PC-3 (cell line): ENCODE results near the gene GALNTL6. TPM values are rescaled to one million over a fixed set of nuclear protein-coding genes. Genes with fewer than 3 reads are reported as not detected.
"Not testable (repeated sequence)": the region's sequence is repeated elsewhere in the genome, so short reads cannot be mapped to it uniquely, and the experiment has no call there.

Experiments
- ATAC-seq: fragments of 200-7000 bp; cut with Tn5 transposase; 2 replicates; pipeline ENCODE4 v1.9.1; 2020; ENCODE audit warnings: mild to moderate bottlenecking, moderate library complexity
- BruUV-seq: library from RNA; stranded (reverse); fragments of 400-500 nt; replicated peaks from 2 replicates; lab custom pipeline; 2021; lab: Mats Ljungman, UMichigan
- CTCF ChIA-PET: fragments of 300-600 bp; sonication (Branson Sonifier 250); formaldehyde crosslinking; loops from one replicate; lab custom pipeline; 2022; ENCODE audit warnings: antibody characterized with exemption; lab: Charles Lee
- POLR2A ChIA-PET: fragments of 300-600 bp; sonication (Branson Sonifier 250); formaldehyde crosslinking; loops from one replicate; lab custom pipeline; 2022; ENCODE audit warnings: antibody characterized with exemption; ENCODE audit not compliant: unreplicated experiment; lab: Charles Lee
- DNase-seq: peaks from one replicate; pipeline ENCODE4 v3.0.0-alpha.2; 2015
- H2AFZ ChIP-seq: fragments of 300-600 bp; sonication (generic); 2 replicates; pipeline ENCODE4 v1.6.0; 2016; ENCODE audit warnings: antibody characterized with exemption, low read length
- H3F3A ChIP-seq: fragments of 300-600 bp; sonication (generic); one replicate; pipeline ENCODE4 v1.6.0; 2017; ENCODE audit warnings: antibody characterized with exemption, low read length, control low read depth, mild to moderate bottlenecking; ENCODE audit not compliant: unreplicated experiment
- H3K27ac ChIP-seq: fragments of 300-600 bp; sonication (generic); 2 replicates; pipeline ENCODE4 v1.5.1; 2016; ENCODE audit warnings: mild to moderate bottlenecking, low read length
- H3K27me3 ChIP-seq: fragments of 300-600 bp; sonication (generic); 2 replicates; pipeline ENCODE4 v1.6.1; 2016; ENCODE audit warnings: low read length, mixed read lengths
- H3K36me3 ChIP-seq: fragments of 300-600 bp; sonication (generic); 2 replicates; pipeline ENCODE4 v1.6.1; 2016; ENCODE audit warnings: low read depth, mixed run types, low read length, mixed read lengths
- H3K4me1 ChIP-seq: fragments of 300-600 bp; sonication (generic); 2 replicates; pipeline ENCODE4 v1.5.1; 2016; ENCODE audit warnings: low read length; ENCODE audit not compliant: insufficient read depth
- H3K4me2 ChIP-seq: fragments of 300-600 bp; sonication (generic); 2 replicates; pipeline ENCODE4 v1.6.0; 2016; ENCODE audit warnings: low read length
- H3K4me3 ChIP-seq: fragments of 300-600 bp; sonication (generic); 2 replicates; pipeline ENCODE4 v1.5.1; 2016; ENCODE audit warnings: mild to moderate bottlenecking, low read length, mixed read lengths
- H3K79me2 ChIP-seq: fragments of 300-600 bp; sonication (generic); 2 replicates; pipeline ENCODE4 v1.6.1; 2017; ENCODE audit warnings: low read length, mixed read lengths
- H3K9ac ChIP-seq: fragments of 300-600 bp; sonication (generic); 2 replicates; pipeline ENCODE4 v1.6.0; 2016; ENCODE audit warnings: mild to moderate bottlenecking, low read length
- H3K9me2 ChIP-seq: fragments of 300-600 bp; sonication (generic); replicated peaks from 2 replicates; pipeline ENCODE4 v1.6.1; 2016; ENCODE audit warnings: mixed run types, low read length, mixed read lengths
- H3K9me3 ChIP-seq: fragments of 300-600 bp; sonication (generic); 2 replicates; pipeline ENCODE4 v1.6.1; 2016; ENCODE audit warnings: low read length, mixed read lengths
- H4K20me1 ChIP-seq: fragments of 300-600 bp; sonication (generic); 2 replicates; pipeline ENCODE4 v1.6.1; 2016; ENCODE audit warnings: low read length, mixed read lengths
- CTCF ChIP-seq: fragments of 300-600 bp; sonication (generic); conservative IDR thresholded peaks from 2 replicates; pipeline ENCODE4 v1.5.1; 2017; ENCODE audit warnings: antibody characterized with exemption, low read depth, mild to moderate bottlenecking, low read length
- EZH2 ChIP-seq: fragments of 300-600 bp; sonication (generic); IDR thresholded peaks from one replicate; pipeline ENCODE4 v1.6.1; 2017; ENCODE audit warnings: antibody characterized with exemption, mild to moderate bottlenecking, low read length; ENCODE audit not compliant: unreplicated experiment
- EZH2phosphoT487 ChIP-seq: fragments of 300-600 bp; sonication (generic); IDR thresholded peaks from 2 replicates; pipeline ENCODE4 v1.6.1; 2018; ENCODE audit warnings: mild to moderate bottlenecking, antibody characterized with exemption, low read length, borderline replicate concordance
- intact Hi-C: fragments of 100-400 bp; cut with micrococcal nuclease; formaldehyde crosslinking; loops from 2 replicates; pipeline ENCODE4 v1.9.0; 2023
- total RNA-seq: library from RNA; depleted of rRNA; stranded (reverse); fragments of >200 nt; gene quantifications from 2 replicates; pipeline ENCODE4 v1.2.3, GENCODE V29; 2014

GALNTL6 gene
- total RNA-seq, 1 experiment from 2014 or later = not detected

- peak; percentile 42 for DNase-seq
- POLR2A ChIA-PET = no interaction called here
- H3K27ac ChIP-seq = no peak overlapping the region
- H3K9ac ChIP-seq = no peak overlapping the region
- H3K4me3 ChIP-seq = no peak overlapping the region
- no peaks in the 10 kb centered on the region for H3K79me2 ChIP-seq
- H3K27me3 ChIP-seq = no peaks in the 10 kb centered on the region
- H3K36me3 ChIP-seq = no peaks in the 10 kb centered on the region
- intact Hi-C loops = no loop called here
- H3K4me1 ChIP-seq = peaks cover 11% of the 10 kb centered on the region
- H3K9me2 ChIP-seq = no peaks in the 10 kb centered on the region
- H3F3A ChIP-seq = no peaks in the 10 kb centered on the region
- no peaks in the 10 kb centered on the region for H4K20me1 ChIP-seq
- TF ChIP-seq EZH2 = no peak
- no peak for TF ChIP-seq EZH2phosphoT487
- TF ChIP-seq CTCF = no peak
- 0 out of 2 replicates have a peak overlapping the region, but pooled peaks have one; percentile 11 for H3K4me2 ChIP-seq
- CTCF ChIA-PET = no interaction called here
- no TSS peak for BruUV-seq
- H3K9me3 ChIP-seq = no peaks in the 10 kb centered on the region
- H2AFZ ChIP-seq = no peak overlapping the region
- peak; percentile 42; the same call in 1 of the 2 replicates for ATAC-seq
Observed at GRCh38 chr4:172953896-172954568, 1140.8 kb downstream of the GALNTL6 start.

- H3K4me2 ChIP-seq, H3F3A ChIP-seq, DNase-seq, intact Hi-C loops, H4K20me1 ChIP-seq, H3K27me3 ChIP-seq, POLR2A ChIA-PET, H3K4me3 ChIP-seq, ATAC-seq, H3K9ac ChIP-seq, H3K27ac ChIP-seq, H2AFZ ChIP-seq, H3K36me3 ChIP-seq, H3K79me2 ChIP-seq, H3K9me3 ChIP-seq, BruUV-seq, H3K9me2 ChIP-seq, CTCF ChIA-PET: not testable (repeated sequence)
- H3K4me1 ChIP-seq = peaks cover 11% of the 10 kb centered on the region
Observed at GRCh38 chr4:172956340-172956739, 1143.1 kb downstream of the GALNTL6 start.

- H3K4me3 ChIP-seq = no peak overlapping the region
- H3K79me2 ChIP-seq = no peaks in the 10 kb centered on the region
- DNase-seq = no peak
- ATAC-seq = no peak
- CTCF ChIA-PET = no interaction called here
- TF ChIP-seq EZH2 (no peak), CTCF (no peak)
- intact Hi-C loops = no loop called here
- no peak overlapping the region for H3K27ac ChIP-seq
- H3K9me3 ChIP-seq = no peaks in the 10 kb centered on the region
- H4K20me1 ChIP-seq = no peaks in the 10 kb centered on the region
- BruUV-seq = no TSS peak
- no peak overlapping the region for H2AFZ ChIP-seq
- H3K9me2 ChIP-seq = no peaks in the 10 kb centered on the region
- H3K4me1 ChIP-seq = peaks cover 14% of the 10 kb centered on the region
- H3F3A ChIP-seq = no peaks in the 10 kb centered on the region
- H3K27me3 ChIP-seq = no peaks in the 10 kb centered on the region
- H3K36me3 ChIP-seq = no peaks in the 10 kb centered on the region
- POLR2A ChIA-PET = no interaction called here
- H3K9ac ChIP-seq = no peak overlapping the region
- H3K4me2 ChIP-seq = no peak overlapping the region
Observed at GRCh38 chr4:172957216-172957615, 1144.0 kb downstream of the GALNTL6 start.
